B cell (primary cell): ENCODE data around the gene TMEM150C. TPM values are rescaled to one million over a fixed set of nuclear protein-coding genes. Genes with fewer than 3 reads are reported as not detected.

Experiments used
- ATAC-seq: fragments of 200-7000 bp; cut with Tn5 transposase; one replicate; pipeline ENCODE4 v1.10.0; 2021; ENCODE audit warnings: low read depth, mild to moderate bottlenecking, moderate number of reproducible peaks, moderate library complexity
- CTCF ChIA-PET: fragments of 350-600 bp; sonication (Branson Sonifier 250); formaldehyde crosslinking; loops from one replicate; lab custom pipeline; 2021; ENCODE audit warnings: antibody characterized with exemption, inconsistent platforms; lab: Charles Lee
- POLR2A ChIA-PET: fragments of 350-600 bp; sonication (Branson Sonifier 250); formaldehyde crosslinking; loops from one replicate; lab custom pipeline; 2021; ENCODE audit warnings: antibody characterized with exemption; lab: Charles Lee
- DNase-seq: peaks from one replicate; pipeline ENCODE4 v3.0.0; 2013
- H2AFZ ChIP-seq: 2 replicates; pipeline ENCODE4 v1.6.1; 2012; ENCODE audit warnings: mild to moderate bottlenecking, low read depth, low read length; ENCODE audit not compliant: insufficient read depth, poor library complexity, severe bottlenecking
- H3K27ac ChIP-seq, 2 donors: 1 replicate in 1 of 2; 2 replicates in 1 of 2; pipeline ENCODE4 v1.5.1; 2012 to 2013; ENCODE audit warnings: low read length in 2 of 2, mild to moderate bottlenecking in 2 of 2, moderate library complexity in 1 of 2
- H3K27me3 ChIP-seq, 4 experiments: fragments of 200-600 bp in 1 of 4; sonication (generic) in 1 of 4; replicated peaks in 1 of 4; 1 replicate in 2 of 4; 2 replicates in 2 of 4; pipeline versions ENCODE4 v1.6.1 to v1.7.0; 2013 to 2016; ENCODE audit warnings: low read length in 3 of 4, mild to moderate bottlenecking in 2 of 4, mixed read lengths in 1 of 4, moderate library complexity in 1 of 4; ENCODE audit not compliant: insufficient read depth in 4 of 4, control insufficient read depth in 3 of 4; ENCODE audit errors: control extremely low read depth in 1 of 4
- H3K36me3 ChIP-seq, 2 experiments: replicated peaks in 1 of 2; 1 replicate in 1 of 2; 2 replicates in 1 of 2; pipeline versions ENCODE4 v1.6.1 to v1.7.1; 2013; ENCODE audit warnings: low read length in 1 of 2; ENCODE audit not compliant: insufficient read depth in 2 of 2, control insufficient read depth in 1 of 2; ENCODE audit errors: control extremely low read depth in 1 of 2, extremely low read depth in 1 of 2
- H3K4me1 ChIP-seq, 2 donors: fragments of 200-600 bp in 1 of 2; sonication (generic) in 1 of 2; 1 replicate in 1 of 2; 2 replicates in 1 of 2; pipeline versions ENCODE4 v1.5.1 to v1.6.1; 2013 to 2017; ENCODE audit warnings: low read length in 2 of 2; ENCODE audit not compliant: control insufficient read depth in 2 of 2, insufficient read depth in 2 of 2
- H3K4me2 ChIP-seq: replicated peaks from 2 replicates; pipeline ENCODE3; 2012; ENCODE audit warnings: mild to moderate bottlenecking, low read depth, low read length; ENCODE audit not compliant: poor library complexity, severe bottlenecking
- H3K4me3 ChIP-seq, 5 experiments: fragments of 200-600 bp in 1 of 5; sonication (generic) in 1 of 5; 1 replicate in 3 of 5; 2 replicates in 2 of 5; pipeline versions ENCODE4 v1.5.1 to v1.7.0; 2011 to 2016; ENCODE audit warnings: low read length in 4 of 5, mild to moderate bottlenecking in 4 of 5, low read depth in 2 of 5, control low read depth in 1 of 5, moderate library complexity in 1 of 5; ENCODE audit not compliant: insufficient read depth in 1 of 5; ENCODE audit errors: control extremely low read depth in 1 of 5, extremely low read depth in 1 of 5
- H3K79me2 ChIP-seq: fragments of 200-600 bp; sonication (generic); one replicate; pipeline ENCODE4 v1.6.0; 2016; ENCODE audit warnings: low read length; ENCODE audit not compliant: control insufficient read depth, insufficient read depth
- H3K9ac ChIP-seq: fragments of 200-600 bp; sonication (generic); 2 replicates; pipeline ENCODE4 v1.6.1; 2017; ENCODE audit warnings: mild to moderate bottlenecking, low read length, moderate library complexity
- H3K9me3 ChIP-seq, 3 donors: one replicate each; pipeline versions ENCODE4 v1.6.1 to v1.7.1; 2013; ENCODE audit warnings: low read length in 2 of 3; ENCODE audit not compliant: control insufficient read depth in 2 of 3, insufficient read depth in 1 of 3; ENCODE audit errors: control extremely low read depth in 1 of 3
- H4K20me1 ChIP-seq: 2 replicates; pipeline ENCODE4 v1.6.0; 2012; ENCODE audit warnings: mild to moderate bottlenecking, low read length; ENCODE audit not compliant: insufficient read depth, control insufficient read depth, poor library complexity, severe bottlenecking
- H3K27ac Mint-ChIP-seq: one replicate; pipeline ENCODE4 v1.8.0; 2021; ENCODE audit warnings: mixed read lengths
- H3K27me3 Mint-ChIP-seq: one replicate; pipeline ENCODE4 v1.8.0; 2021; ENCODE audit warnings: mixed read lengths
- H3K4me1 Mint-ChIP-seq: one replicate; pipeline ENCODE4 v1.8.0; 2021; ENCODE audit warnings: mixed read lengths
- H3K4me3 Mint-ChIP-seq: one replicate; pipeline ENCODE4 v1.8.0; 2021; ENCODE audit warnings: mixed read lengths
- H3K9me3 Mint-ChIP-seq: one replicate; pipeline ENCODE4 v1.8.0; 2022; ENCODE audit warnings: mixed read lengths; ENCODE audit not compliant: insufficient read depth
- CTCF ChIP-seq: fragments of 200-600 bp; IDR thresholded peaks from one replicate; pipeline ENCODE4 v1.8.0; 2022; ENCODE audit warnings: antibody characterized with exemption, mild to moderate bottlenecking
- EZH2 ChIP-seq: IDR thresholded peaks from 2 replicates; pipeline ENCODE4 v1.6.1; 2012; ENCODE audit warnings: borderline replicate concordance, low read depth, mild to moderate bottlenecking, moderate library complexity, low read length; ENCODE audit not compliant: insufficient read depth, poor library complexity, severe bottlenecking
- WGBS: methylation state at CpG from one replicate; pipeline ENCODE4 v1.1.5; 2013; ENCODE audit warnings: missing lambda C conversion rate; ENCODE audit not compliant: insufficient coverage; 5-methylcytosine and 5-hydroxymethylcytosine counted together
- intact Hi-C: fragments of 100-400 bp; cut with micrococcal nuclease; formaldehyde crosslinking; loops from one replicate; pipeline ENCODE4 v1.10.0; 2022
- polyA plus RNA-seq: library from polyadenylated mRNA; depleted of rRNA; stranded (reverse); fragments of >200 nt; gene quantifications from 2 replicates; pipeline ENCODE4 v1.2.3, GENCODE V29; 2012
- total RNA-seq, 2 donors: library from RNA; stranded (reverse); fragments of 120-200 nt in 1 of 2; gene quantifications; 1 replicate in 1 of 2; 2 replicates in 1 of 2; pipeline versions ENCODE4 v1.2.3 to v1.2.4, GENCODE V29; 2013 to 2022

Gene TMEM150C
- total and polyA plus RNA-seq, 2 donors (not counting 1 experiment from before 2014, with no cell fraction given), result 0.04 TPM; not detected in 1

DNA sequence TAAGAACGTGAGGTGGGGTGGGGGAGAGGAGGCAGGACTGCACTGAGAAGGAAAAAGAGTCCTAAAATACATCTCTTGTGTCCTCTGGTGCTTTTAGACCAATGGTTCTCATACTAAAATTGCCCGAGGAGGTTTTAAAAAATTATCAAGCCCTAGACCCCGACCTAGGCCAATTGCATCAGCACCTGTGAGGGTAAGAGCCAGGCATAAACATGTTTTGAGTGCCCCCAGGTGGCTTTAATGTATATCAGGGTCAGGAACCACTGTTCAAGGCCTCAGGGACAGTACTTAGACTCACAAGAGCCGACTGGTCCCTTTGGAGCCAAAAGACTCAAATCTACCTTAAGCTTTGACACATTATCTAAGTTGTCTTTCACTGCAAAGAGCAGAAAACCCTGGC is 37.5 kb upstream of the TMEM150C start:
- Mint-ChIP-seq H3K4me1 (no peaks in the 10 kb centered on the region), H3K9me3 (no peaks in the 10 kb centered on the region), H3K4me3 (no peak overlapping the region), H3K27me3 (peaks cover 15% of the 10 kb centered on the region), H3K27ac (no peak overlapping the region)
- Histone ChIP-seq H3K9ac (no peak overlapping the region), H3K4me2 (no peak overlapping the region), H3K36me3 (no peaks in the 10 kb centered on the region), H4K20me1 (no peaks in the 10 kb centered on the region), H3K27me3 (no peaks in the 10 kb centered on the region), H3K27ac (no peak overlapping the region), H3K4me3 (no peak overlapping the region), H3K79me2 (no peaks in the 10 kb centered on the region), H3K9me3 (no peaks in the 10 kb centered on the region), H2AFZ (no peak overlapping the region), H3K4me1 (no peaks in the 10 kb centered on the region)
- ATAC-seq, result no peak
- POLR2A ChIA-PET, result no interaction called here
- CTCF ChIA-PET, result no interaction called here
- WGBS, result 83% methylated on average over 3 of the region's 4 CpGs
- TF ChIP-seq EZH2, result no peak
- no peak for TF ChIP-seq CTCF
- intact Hi-C loops, result no loop called here
- no peak for DNase-seq

GRCh38 chr4:82594456-82594855 is 32.7 kb upstream of the TMEM150C start:
- Histone ChIP-seq H3K79me2 (no peaks in the 10 kb centered on the region), H4K20me1 (no peaks in the 10 kb centered on the region), H2AFZ (no peak overlapping the region), H3K4me3 (no peak overlapping the region), H3K4me1 (no peaks in the 10 kb centered on the region), H3K4me2 (no peak overlapping the region), H3K9ac (no peak overlapping the region), H3K27ac (no peak overlapping the region), H3K27me3 (peaks cover 0 to 4% (median 0%) of the 10 kb centered on the region in 4 experiments), H3K36me3 (no peaks in the 10 kb centered on the region), H3K9me3 (no peaks in the 10 kb centered on the region)
- TF ChIP-seq CTCF (no peak), EZH2 (no peak)
- H3K9me3 Mint-ChIP-seq, result no peaks in the 10 kb centered on the region
- no peak overlapping the region for H3K27ac Mint-ChIP-seq
- ChIA-PET POLR2A (no interaction called here), CTCF (no interaction called here)
- DNase-seq (no peak), ATAC-seq (no peak)
- H3K4me1 Mint-ChIP-seq, result no peaks in the 10 kb centered on the region
- H3K27me3 Mint-ChIP-seq, result peaks cover 22% of the 10 kb centered on the region
- intact Hi-C loops, result no loop called here
- 91% methylated on average over 3 of the region's 4 CpGs for WGBS
- H3K4me3 Mint-ChIP-seq, result no peak overlapping the region
